Loucy (cell line): ENCODE data around the gene CHRND.

Experiments
- CTCF ChIP-seq: fragments of 200-600 bp; sonication (generic); conservative IDR thresholded peaks from 2 replicates; pipeline ENCODE4 v1.5.1; 2014; ENCODE audit warnings: mild to moderate bottlenecking, antibody characterized with exemption, low read length
- EZH2phosphoT487 ChIP-seq: fragments of 200-600 bp; IDR thresholded peaks from 2 replicates; pipeline ENCODE4 v1.6.1; 2018; ENCODE audit warnings: antibody characterized with exemption, mild to moderate bottlenecking, moderate library complexity, borderline replicate concordance

- TF ChIP-seq CTCF: no peak
- no peak for TF ChIP-seq EZH2phosphoT487
Measured at GRCh38 chr2:232573771-232574435, 47.9 kb downstream of the CHRND start.
